HEK293T (cell line): ENCODE data around the gene CD3D.
A peak's percentile ranks its signal among the peaks of the same experiment; 100 is the strongest.

Experiments
- CTCF ChIA-PET: fragments of 350-600 bp; formaldehyde crosslinking; extraction: SDS; loops from one replicate; lab custom pipeline; 2021; ENCODE audit warnings: antibody characterized with exemption, inconsistent platforms; lab: Yijun Ruan, JAX
- POLR2A ChIA-PET: fragments of 350-600 bp; formaldehyde crosslinking; extraction: SDS; loops from one replicate; lab custom pipeline; 2020; ENCODE audit warnings: antibody characterized with exemption, inconsistent platforms; lab: Yijun Ruan, JAX
- DNase-seq: peaks from one replicate; pipeline ENCODE4 v3.0.0; 2012; ENCODE audit warnings: mixed read lengths; ENCODE audit errors: extremely low spot score
- ARNT ChIP-seq: fragments of 450-650 bp; IDR thresholded peaks from 2 replicates; pipeline ENCODE4 v1.6.1; 2017; ENCODE audit warnings: mild to moderate bottlenecking
- BHLHE40 ChIP-seq: fragments of 450-650 bp; IDR thresholded peaks from 2 replicates; pipeline ENCODE4 v1.6.1; 2016; ENCODE audit warnings: mild to moderate bottlenecking, moderate library complexity, borderline replicate concordance
- CTBP1 ChIP-seq: fragments of 450-650 bp; IDR thresholded peaks from 2 replicates; pipeline ENCODE4 v1.6.1; 2016; ENCODE audit warnings: borderline replicate concordance
- ELF4 ChIP-seq: fragments of 450-650 bp; IDR thresholded peaks from 2 replicates; pipeline ENCODE4 v1.6.1; 2017; ENCODE audit warnings: antibody characterized with exemption
- FOXA1 ChIP-seq: fragments of 450-650 bp; IDR thresholded peaks from 2 replicates; pipeline ENCODE4 v1.6.1; 2016; ENCODE audit warnings: mild to moderate bottlenecking
- FOXK2 ChIP-seq: fragments of 450-650 bp; IDR thresholded peaks from 2 replicates; pipeline ENCODE4 v1.6.1; 2016; ENCODE audit warnings: mild to moderate bottlenecking
- FOXM1 ChIP-seq: fragments of 450-650 bp; IDR thresholded peaks from 2 replicates; pipeline ENCODE4 v1.6.1; 2017; ENCODE audit warnings: mild to moderate bottlenecking, borderline replicate concordance
- HDGF ChIP-seq: fragments of 450-650 bp; IDR thresholded peaks from 2 replicates; pipeline ENCODE4 v1.6.1; 2017; ENCODE audit warnings: antibody characterized with exemption, borderline replicate concordance
- L3MBTL2 ChIP-seq: fragments of 450-650 bp; conservative IDR thresholded peaks from 2 replicates; pipeline ENCODE4 v1.6.1; 2016; ENCODE audit warnings: mild to moderate bottlenecking
- LEF1 ChIP-seq: fragments of 450-650 bp; IDR thresholded peaks from 2 replicates; pipeline ENCODE4 v1.6.1; 2017; ENCODE audit warnings: mild to moderate bottlenecking, borderline replicate concordance
- NFRKB ChIP-seq: fragments of 450-650 bp; IDR thresholded peaks from 2 replicates; pipeline ENCODE4 v1.6.1; 2016; ENCODE audit warnings: mild to moderate bottlenecking, moderate library complexity
- PKNOX1 ChIP-seq: fragments of 450-650 bp; IDR thresholded peaks from 2 replicates; pipeline ENCODE4 v1.6.1; 2016
- SP1 ChIP-seq: fragments of 450-650 bp; IDR thresholded peaks from 2 replicates; pipeline ENCODE4 v1.6.1; 2017
- SUZ12 ChIP-seq: fragments of 450-650 bp; IDR thresholded peaks from 2 replicates; pipeline ENCODE4 v1.6.1; 2016; ENCODE audit warnings: mild to moderate bottlenecking
- TARDBP ChIP-seq: fragments of 450-650 bp; IDR thresholded peaks from 2 replicates; pipeline ENCODE4 v1.6.1; 2016
- ZNF384 ChIP-seq: fragments of 450-650 bp; IDR thresholded peaks from 2 replicates; pipeline ENCODE4 v1.6.1; 2016

Gene CD3D

GRCh38 chr11:118301600-118302195 is 40.8 kb downstream of the CD3D start:
- TF ChIP-seq HDGF (no peak), CTBP1 (no peak), ELF4 (no peak), ZNF384 (no peak), LEF1 (no peak), ARNT (no peak), FOXM1 (no peak), BHLHE40 (no peak)
- CTCF ChIA-PET, result interaction anchor here (0.6 kb wide), 1 partner anchor 249 kb away, joined by 3 read pairs; no protein-coding TSS in a partner anchor
- POLR2A ChIA-PET, result no interaction called here
- no peak for DNase-seq

GRCh38 chr11:118295815-118296454 is 46.6 kb downstream of the CD3D start:
- TF ChIP-seq PKNOX1 (no peak), ZNF384 (no peak)
- CTCF ChIA-PET, result interaction anchor here (0.6 to 1.9 kb wide), 6 partner anchors 11 to 72 kb away, joined by 3 to 5 read pairs (median 4); no protein-coding TSS in a partner anchor
- POLR2A ChIA-PET, result interaction anchor here (0.8 kb wide), 1 partner anchor 16 kb away, joined by 3 read pairs; no protein-coding TSS in a partner anchor
- DNase-seq, result no peak

- ChIA-PET POLR2A (interaction anchor here (0.8 kb wide), 1 partner anchor 16 kb away, joined by 3 read pairs; no protein-coding TSS in a partner anchor), CTCF (interaction anchor here (0.6 to 1.9 kb wide), 6 partner anchors 10 to 71 kb away, joined by 3 to 5 read pairs (median 4); no protein-coding TSS in a partner anchor)
- DNase-seq, result no peak
- TF ChIP-seq PKNOX1 (no peak), FOXM1 (no peak), SP1 (no peak), FOXA1 (no peak), L3MBTL2 (no peak), ELF4 (no peak), CTBP1 (no peak), FOXK2 (no peak), ARNT (no peak), NFRKB (no peak), HDGF (no peak), SUZ12 (no peak), LEF1 (no peak), BHLHE40 (no peak), ZNF384 (no peak)
Measured at GRCh38 chr11:118295199-118295598, 47.3 kb downstream of the CD3D start.

- no peak for DNase-seq
- ChIA-PET CTCF (no interaction called here), POLR2A (no interaction called here)
- TF ChIP-seq NFRKB, result no peak
- no peak for TF ChIP-seq LEF1
- no peak for TF ChIP-seq FOXM1
- no peak for TF ChIP-seq CTBP1
- no peak for TF ChIP-seq FOXA1
Measured at GRCh38 chr11:118294053-118294452, 48.5 kb downstream of the CD3D start.

GRCh38 chr11:118291477-118292135 is 50.9 kb downstream of the CD3D start:
- CTCF ChIA-PET, result no interaction called here
- TF ChIP-seq L3MBTL2 (no peak), ARNT (no peak), PKNOX1 (no peak), SUZ12 (no peak), NFRKB (no peak), LEF1 (no peak), FOXK2 (no peak), ZNF384 (no peak), TARDBP (no peak), FOXM1 (no peak), ELF4 (no peak), FOXA1 (no peak), BHLHE40 (no peak), HDGF (no peak), SP1 (no peak), CTBP1 (no peak)
- no peak for DNase-seq
- POLR2A ChIA-PET, result no interaction called here

- POLR2A ChIA-PET, result no interaction called here
Measured at GRCh38 chr11:118290923-118291322, 51.6 kb downstream of the CD3D start.

More at GRCh38 chr11:118290923-118291322, 51.6 kb downstream of the CD3D start:
- no peak for DNase-seq
- CTCF ChIA-PET, result no interaction called here
- TF ChIP-seq ARNT, result no peak
- 0 out of 2 replicates have a peak, but pooled peaks have one; percentile 13 for TF ChIP-seq L3MBTL2
